ENCODE measurements around the gene CD63.

The CD63 gene

GRCh38 chr12:55706568-55707218 lies 22.1 kb downstream of the CD63 start:
- Histone ChIP-seq H2AFZ (ENCODE audit: low read length) (no peak overlapping the region), H3K27ac (ENCODE audit: low read depth, low read length, poor library complexity, severe bottlenecking) (no peak overlapping the region), H3K9ac (ENCODE audit: low read length) (no peak overlapping the region)

GRCh38 chr12:55705782-55706402 lies 22.9 kb downstream of the CD63 start:
- peaks cover 7% of the 10 kb centered on the region for H3K4me1 ChIP-seq (ENCODE audit: insufficient read depth, low read length, severe bottlenecking)
- H3K4me3 ChIP-seq (ENCODE audit: low read depth, low read length, poor library complexity, severe bottlenecking): no peak overlapping the region
- no peaks in the 10 kb centered on the region for H3F3A ChIP-seq (ENCODE audit: insufficient read depth, low read length)
- no peaks in the 10 kb centered on the region for H3K9me3 ChIP-seq (ENCODE audit: low read length)
- H3K4me2 ChIP-seq (ENCODE audit: low read length): no peak overlapping the region
- no peaks in the 10 kb centered on the region for H3K9me2 ChIP-seq (ENCODE audit: low read depth, low read length)
- no peaks in the 10 kb centered on the region for H3K79me2 ChIP-seq (ENCODE audit: insufficient read depth, low read length)
- H2AFZ ChIP-seq (ENCODE audit: low read length): no peak overlapping the region
- H3K27ac ChIP-seq (ENCODE audit: low read depth, low read length, poor library complexity, severe bottlenecking): no peak overlapping the region
- H3K36me3 ChIP-seq (ENCODE audit: insufficient read depth, low read length): no peaks in the 10 kb centered on the region
- no peaks in the 10 kb centered on the region for H4K20me1 ChIP-seq (ENCODE audit: insufficient read depth, low read length)
- no peak for TF ChIP-seq EZH2 (IDR thresholded peaks at IDR 0.05; ENCODE audit: borderline replicate concordance, low read length)
- peak; percentile 81 for TF ChIP-seq CTCF (IDR thresholded peaks at IDR 0.05; ENCODE audit: low read length)
- no peak overlapping the region for H3K9ac ChIP-seq (ENCODE audit: low read length)
- peaks cover 18% of the 10 kb centered on the region for H3K27me3 ChIP-seq (ENCODE audit: insufficient read depth, low read length)

More at GRCh38 chr12:55706568-55707218, 22.1 kb downstream of the CD63 start:
- no peaks in the 10 kb centered on the region for H4K20me1 ChIP-seq (ENCODE audit: insufficient read depth, low read length)
- no peaks in the 10 kb centered on the region for H3K9me2 ChIP-seq (ENCODE audit: low read depth, low read length)
- H3K79me2 ChIP-seq (ENCODE audit: insufficient read depth, low read length): no peaks in the 10 kb centered on the region
- no peaks in the 10 kb centered on the region for H3F3A ChIP-seq (ENCODE audit: insufficient read depth, low read length)
- H3K4me2 ChIP-seq (ENCODE audit: low read length): no peak overlapping the region
- TF ChIP-seq EZH2 (IDR thresholded peaks at IDR 0.05; ENCODE audit: borderline replicate concordance, low read length): no peak
- no peak for TF ChIP-seq CTCF (IDR thresholded peaks at IDR 0.05; ENCODE audit: low read length)
- peaks cover 18% of the 10 kb centered on the region for H3K27me3 ChIP-seq (ENCODE audit: insufficient read depth, low read length)
- peaks cover 7% of the 10 kb centered on the region for H3K4me1 ChIP-seq (ENCODE audit: insufficient read depth, low read length, severe bottlenecking)
- no peak overlapping the region for H3K4me3 ChIP-seq (ENCODE audit: low read depth, low read length, poor library complexity, severe bottlenecking)
- no peaks in the 10 kb centered on the region for H3K9me3 ChIP-seq (ENCODE audit: low read length)
- H3K36me3 ChIP-seq (ENCODE audit: insufficient read depth, low read length): no peaks in the 10 kb centered on the region

- Histone ChIP-seq H3K4me3 (ENCODE audit: low read depth, low read length, poor library complexity, severe bottlenecking) (no peak overlapping the region), H3K27ac (ENCODE audit: low read depth, low read length, poor library complexity, severe bottlenecking) (no peak overlapping the region)
These were observed 23.7 kb downstream of the CD63 start for GRCh38 chr12:55704824-55705718.

More at GRCh38 chr12:55704824-55705718, 23.7 kb downstream of the CD63 start:
- Histone ChIP-seq H3K9me3 (ENCODE audit: low read length) (no peaks in the 10 kb centered on the region), H3K27me3 (ENCODE audit: insufficient read depth, low read length) (peaks cover 18% of the 10 kb centered on the region), H3F3A (ENCODE audit: insufficient read depth, low read length) (no peaks in the 10 kb centered on the region), H2AFZ (ENCODE audit: low read length) (no peak overlapping the region), H3K36me3 (ENCODE audit: insufficient read depth, low read length) (no peaks in the 10 kb centered on the region), H3K9ac (ENCODE audit: low read length) (no peak overlapping the region), H3K79me2 (ENCODE audit: insufficient read depth, low read length) (no peaks in the 10 kb centered on the region), H3K9me2 (ENCODE audit: low read depth, low read length) (no peaks in the 10 kb centered on the region), H3K4me2 (ENCODE audit: low read length) (no peak overlapping the region), H4K20me1 (ENCODE audit: insufficient read depth, low read length) (no peaks in the 10 kb centered on the region), H3K4me1 (ENCODE audit: insufficient read depth, low read length, severe bottlenecking) (peaks cover 7% of the 10 kb centered on the region)
- TF ChIP-seq EZH2 (IDR thresholded peaks at IDR 0.05; ENCODE audit: borderline replicate concordance, low read length): no peak
- TF ChIP-seq CTCF (IDR thresholded peaks at IDR 0.05; ENCODE audit: low read length): no peak
